GM18867 (cell line): Measurements from ENCODE around the gene OTUB2.

Experiments
- ATAC-seq: cut with Tn5 transposase; IDR thresholded peaks from one replicate; pipeline ENCODE4 v1.9.1; 2021; ENCODE audit warnings: mild to moderate bottlenecking, moderate library complexity; ENCODE audit not compliant: unreplicated experiment

OTUB2 gene

DNA sequence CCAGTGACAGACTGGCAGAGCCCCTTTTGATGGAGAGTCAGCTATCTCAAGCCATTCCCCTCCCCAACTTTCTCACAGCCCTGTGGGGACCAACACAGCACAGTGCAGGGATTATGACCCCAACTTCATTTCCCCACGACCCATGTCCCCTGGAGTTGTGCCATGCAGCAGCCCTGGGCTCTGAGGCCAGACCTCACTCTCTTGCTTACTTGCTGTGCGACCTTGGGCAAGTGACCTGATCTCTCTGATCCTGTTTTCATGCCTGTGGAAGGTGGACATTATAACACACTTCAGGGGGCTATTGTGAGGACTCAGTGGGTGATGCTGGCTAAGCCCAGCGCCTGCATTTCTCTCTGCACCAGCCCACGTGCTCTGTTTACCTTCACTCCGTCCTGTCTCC, 14.1 kb downstream of the OTUB2 start:
- ATAC-seq: no peak

DNA sequence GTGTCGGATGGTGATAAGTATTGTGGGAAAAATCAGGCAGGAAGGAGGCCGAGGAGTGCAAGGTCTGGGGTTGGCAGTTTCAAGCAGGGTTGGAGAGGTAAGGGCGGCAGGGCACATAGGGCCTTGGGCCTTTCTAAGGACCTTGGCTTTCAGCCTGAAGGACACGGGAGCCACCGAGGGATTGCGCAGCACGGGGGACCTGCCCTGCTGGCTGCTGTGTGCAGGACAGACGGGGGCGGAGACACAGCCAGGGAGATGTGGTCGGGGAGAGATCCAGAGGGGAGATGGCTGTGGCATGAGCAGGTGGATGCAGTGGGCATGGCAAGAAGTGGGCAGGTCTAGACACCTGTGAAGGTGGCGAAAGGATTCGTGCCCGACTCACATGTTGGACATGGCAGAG, 14.7 kb downstream of the OTUB2 start:
- no peak for ATAC-seq

DNA sequence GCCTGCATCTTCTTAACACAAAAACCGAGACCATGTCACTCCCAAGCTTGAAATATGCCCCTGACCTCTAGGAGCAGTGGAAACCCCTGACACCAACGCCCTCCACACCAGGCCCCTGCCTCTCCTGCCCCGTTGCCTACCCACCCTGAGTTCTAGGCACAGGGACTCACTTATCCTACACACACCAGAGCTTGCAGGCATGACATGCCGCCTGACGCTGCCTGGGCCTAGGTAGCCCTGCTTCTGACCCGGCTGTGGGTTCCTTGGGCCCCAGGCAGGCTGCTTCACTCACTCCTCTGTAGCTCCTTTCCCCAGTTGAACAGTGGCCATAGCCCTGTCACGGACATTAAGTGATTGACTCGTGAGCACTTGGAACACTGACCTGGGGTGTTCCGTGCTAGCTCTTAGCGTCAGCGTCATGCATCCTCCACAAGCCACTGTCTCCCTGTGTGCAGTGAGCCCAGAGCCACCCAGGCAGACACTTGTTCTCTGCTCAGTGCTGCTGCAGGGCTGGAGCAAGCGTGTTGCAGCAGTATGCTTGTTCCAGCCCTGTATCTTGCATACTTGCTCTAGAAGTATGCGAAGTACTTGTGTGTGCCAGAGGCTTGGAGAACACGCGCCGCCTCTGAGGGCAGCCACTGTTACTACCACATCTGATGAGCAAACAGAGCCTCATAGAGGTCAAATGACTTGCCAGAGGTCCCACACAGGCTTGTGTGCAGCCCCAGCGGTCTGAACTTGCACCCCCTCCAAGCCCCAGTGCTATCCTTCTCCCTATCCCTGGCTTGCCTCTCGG, 15.6 kb downstream of the OTUB2 start:
- ATAC-seq: no peak

DNA sequence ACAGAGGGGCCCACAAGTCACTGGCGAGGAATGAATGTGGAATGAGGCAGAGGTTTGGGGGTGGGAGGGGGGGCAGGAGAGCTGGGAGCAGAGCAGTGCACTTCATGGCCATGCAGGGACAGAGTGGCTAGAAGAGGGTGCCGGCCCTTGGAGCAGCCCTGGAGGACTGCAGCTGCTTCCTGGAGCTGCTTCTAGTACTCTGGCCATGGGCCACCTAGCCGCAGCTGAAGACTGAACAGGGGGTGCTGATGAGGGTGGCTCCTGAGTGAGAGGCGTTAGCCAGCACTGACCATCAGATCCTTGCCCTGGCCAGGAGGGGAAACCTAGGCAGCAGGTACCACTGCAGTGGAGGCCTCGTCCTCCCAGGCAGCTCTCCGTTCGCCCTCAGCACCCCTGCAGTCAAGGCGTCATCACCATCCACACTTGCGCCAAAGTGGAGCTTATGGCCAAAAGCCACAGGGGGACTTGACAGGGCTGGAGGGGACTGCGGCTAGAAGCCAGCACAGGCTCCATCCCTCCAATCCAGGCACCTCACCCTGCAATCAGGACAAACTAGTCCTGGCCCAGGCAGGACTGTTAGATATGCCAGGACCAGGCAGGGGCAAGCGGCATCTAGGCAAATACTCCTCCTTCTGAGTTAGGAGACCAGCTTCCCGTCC, 16.4 kb downstream of the OTUB2 start:
- no peak for ATAC-seq

DNA sequence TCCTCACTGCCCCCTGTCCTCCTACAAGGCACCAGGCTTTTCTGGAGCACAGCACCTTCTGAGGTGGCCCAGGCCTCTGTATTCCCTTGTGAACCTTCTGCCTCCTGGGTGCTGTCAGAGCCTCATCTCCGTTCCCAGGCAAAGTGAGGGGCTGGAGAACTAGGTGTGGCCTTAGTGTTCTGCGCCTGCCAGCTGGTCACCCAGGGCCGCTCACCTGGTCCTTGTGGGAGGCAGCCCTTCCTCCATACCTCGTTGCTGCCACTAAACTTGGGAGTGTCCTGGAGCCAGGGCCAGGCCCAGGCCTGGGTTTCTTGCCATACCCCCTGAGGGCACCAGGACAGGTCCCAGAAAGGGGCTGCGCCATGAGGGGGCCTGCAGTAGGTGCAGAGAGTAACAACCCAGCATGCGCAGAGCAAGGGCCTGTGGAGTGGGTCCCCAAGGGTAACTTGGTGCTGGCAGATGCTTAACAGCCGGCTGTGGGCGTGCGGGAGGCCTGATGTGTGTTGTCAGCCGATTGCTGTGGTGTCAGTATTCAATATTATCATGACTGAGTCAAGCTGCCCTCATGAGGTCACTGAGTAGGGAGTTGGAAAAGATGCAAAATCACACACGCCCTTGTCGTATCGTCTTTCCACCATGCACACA, 17.1 kb downstream of the OTUB2 start:
- no peak for ATAC-seq

DNA sequence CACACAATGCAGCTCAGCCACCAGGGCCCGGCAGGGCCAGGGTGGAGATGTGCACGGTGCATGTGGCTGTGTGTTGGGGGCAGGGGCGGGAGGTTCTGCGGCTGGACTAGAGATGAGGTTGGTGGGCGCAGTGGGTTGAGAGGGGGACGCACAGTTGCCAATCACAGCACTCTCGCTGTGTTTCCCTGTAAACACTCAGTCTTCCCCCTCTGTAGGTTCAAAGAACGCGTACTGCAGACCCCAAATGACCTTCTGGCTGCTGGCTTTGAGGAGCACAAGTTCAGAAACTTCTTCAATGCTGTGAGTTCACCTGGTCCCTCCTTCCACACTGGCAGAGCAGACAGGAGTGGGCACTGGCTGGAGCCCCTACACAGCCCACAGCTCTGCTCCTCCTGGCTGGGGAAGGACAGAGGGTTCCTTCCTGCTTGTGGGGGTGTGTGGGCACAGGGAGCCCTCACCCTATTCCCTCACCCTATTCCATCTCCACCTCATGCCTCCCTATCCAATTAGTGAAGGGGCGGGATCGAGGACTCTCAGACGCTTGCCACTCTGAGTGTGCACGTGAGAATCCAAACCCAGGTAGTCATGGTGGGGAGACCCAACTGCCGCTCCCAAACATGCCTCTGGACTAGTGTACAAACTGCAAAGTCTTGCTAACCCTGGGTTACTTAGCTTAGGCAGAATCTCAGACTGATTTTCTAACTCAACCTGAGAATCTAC, 17.8 kb downstream of the OTUB2 start:
- ATAC-seq: no peak

DNA sequence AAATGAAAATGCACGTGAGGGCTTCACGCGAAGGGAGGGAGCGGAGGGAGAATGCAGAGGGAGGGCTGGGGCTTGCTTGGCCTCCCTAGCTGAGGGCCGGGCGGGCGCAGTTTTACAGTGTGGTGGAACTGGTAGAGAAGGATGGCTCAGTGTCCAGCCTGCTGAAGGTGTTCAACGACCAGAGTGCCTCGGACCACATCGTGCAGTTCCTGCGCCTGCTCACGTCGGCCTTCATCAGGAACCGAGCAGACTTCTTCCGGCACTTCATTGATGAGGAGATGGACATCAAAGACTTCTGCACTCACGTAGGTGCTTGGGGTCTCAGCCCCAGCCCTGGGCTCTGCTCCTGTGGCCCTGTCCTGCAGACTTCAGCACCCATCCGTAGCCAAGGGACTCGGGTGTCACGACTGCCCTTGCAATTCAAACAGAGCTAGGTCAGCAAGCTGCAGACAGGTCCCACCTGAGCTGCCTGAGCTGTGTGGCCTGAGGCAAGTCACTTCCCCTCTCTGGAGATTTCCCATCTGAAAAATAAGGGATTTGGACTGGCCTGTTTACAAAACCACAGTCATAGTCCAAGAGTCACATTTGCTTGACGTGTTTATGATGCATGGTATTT, 18.4 kb downstream of the OTUB2 start:
- no peak for ATAC-seq

DNA sequence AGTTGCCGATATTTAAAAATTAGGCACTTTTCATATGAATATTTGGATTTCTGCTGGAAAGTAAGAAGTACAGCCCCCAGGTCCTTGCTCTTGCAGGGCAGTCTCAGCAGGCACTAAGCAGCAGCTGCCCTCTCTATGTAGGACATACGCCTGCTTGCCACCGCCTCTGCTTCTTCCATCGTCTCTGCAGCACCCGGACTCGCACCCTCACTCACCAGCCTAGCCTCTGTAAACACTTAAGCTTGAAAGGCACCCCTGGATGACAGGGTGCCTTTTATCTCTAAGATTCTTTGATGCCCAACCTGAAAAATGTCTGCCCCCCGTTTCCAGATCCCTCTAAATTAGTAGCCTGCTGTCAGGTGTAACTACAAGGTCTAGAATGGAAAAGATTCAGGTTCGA, 19.0 kb downstream of the OTUB2 start:
- ATAC-seq: no peak

DNA sequence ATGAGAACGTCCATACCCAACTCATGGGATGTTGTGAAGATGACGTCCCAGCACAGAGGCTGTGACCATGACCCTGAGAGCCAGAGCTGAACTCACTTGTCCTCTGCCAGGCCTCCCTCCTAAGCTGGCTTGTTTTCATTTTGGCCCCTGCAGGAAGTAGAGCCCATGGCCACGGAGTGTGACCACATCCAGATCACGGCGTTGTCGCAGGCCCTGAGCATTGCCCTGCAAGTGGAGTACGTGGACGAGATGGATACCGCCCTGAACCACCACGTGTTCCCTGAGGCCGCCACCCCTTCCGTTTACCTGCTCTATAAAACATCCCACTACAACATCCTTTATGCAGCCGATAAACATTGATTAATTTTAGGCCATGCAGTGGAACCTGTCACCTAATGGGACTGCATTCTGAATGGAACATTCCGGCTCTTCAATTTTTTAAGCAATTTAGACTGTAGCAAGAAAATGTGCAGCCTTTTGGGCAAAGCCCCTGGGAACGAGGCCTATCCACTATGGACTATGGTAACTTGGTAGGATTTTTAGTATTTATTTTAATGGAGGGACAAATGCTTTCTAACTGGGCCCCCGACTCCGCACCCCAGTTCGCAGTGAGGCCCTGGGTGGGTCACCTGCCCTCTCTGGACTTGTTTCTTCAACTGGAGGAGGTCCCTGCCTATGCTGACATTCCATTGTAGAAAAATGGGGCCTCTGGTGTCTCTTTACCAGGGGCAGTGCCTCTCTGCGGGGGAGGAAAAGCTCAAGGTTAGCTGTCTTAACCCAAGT, 19.6 kb downstream of the OTUB2 start:
- no peak for ATAC-seq

DNA sequence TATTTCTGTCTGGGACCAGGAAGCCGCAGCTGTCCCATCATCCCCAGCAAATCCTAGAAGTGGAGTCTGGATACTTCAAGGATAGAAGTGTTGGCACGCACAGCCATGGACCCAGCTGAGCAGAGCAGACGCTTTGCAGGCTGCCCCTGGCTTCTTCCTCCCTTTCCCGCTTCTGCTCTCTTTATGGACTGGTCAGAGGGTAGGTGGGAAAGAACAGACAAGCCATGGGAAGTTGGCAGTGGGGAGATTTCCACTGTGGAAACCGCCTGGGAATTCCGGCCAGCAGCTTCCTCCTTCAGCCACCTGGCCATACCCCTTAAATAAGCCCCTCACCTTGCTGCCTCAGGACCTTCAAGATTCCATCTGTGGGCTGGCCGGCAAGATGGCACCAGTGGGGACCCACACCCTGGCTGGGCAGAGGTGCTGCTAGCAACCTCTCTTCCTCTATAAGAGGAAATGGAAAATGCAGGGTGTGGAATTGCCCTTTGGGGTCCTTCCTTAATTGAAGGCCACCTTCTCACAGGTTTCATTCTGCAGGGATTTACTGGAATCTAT, 20.6 kb downstream of the OTUB2 start:
- no peak for ATAC-seq

DNA sequence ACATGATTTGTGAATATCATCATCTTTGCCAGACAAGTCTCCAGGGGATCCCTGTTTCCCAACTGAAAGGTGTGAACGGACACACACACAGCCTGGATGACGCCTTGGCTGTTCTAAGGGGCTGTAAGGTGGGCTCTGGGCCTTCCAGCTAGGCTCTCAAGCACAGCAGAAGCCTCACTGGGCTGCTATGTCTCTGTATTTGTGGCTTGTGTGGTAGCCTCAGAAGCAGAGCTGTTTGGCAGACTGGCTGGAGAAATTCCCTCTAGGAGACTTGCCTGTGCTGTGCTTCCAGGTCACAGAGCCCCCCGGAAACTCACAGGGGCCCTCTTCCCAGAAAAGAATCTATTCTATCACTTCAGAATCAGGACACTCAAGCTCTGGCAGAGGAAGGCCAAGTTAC, 21.4 kb downstream of the OTUB2 start:
- no peak for ATAC-seq

DNA sequence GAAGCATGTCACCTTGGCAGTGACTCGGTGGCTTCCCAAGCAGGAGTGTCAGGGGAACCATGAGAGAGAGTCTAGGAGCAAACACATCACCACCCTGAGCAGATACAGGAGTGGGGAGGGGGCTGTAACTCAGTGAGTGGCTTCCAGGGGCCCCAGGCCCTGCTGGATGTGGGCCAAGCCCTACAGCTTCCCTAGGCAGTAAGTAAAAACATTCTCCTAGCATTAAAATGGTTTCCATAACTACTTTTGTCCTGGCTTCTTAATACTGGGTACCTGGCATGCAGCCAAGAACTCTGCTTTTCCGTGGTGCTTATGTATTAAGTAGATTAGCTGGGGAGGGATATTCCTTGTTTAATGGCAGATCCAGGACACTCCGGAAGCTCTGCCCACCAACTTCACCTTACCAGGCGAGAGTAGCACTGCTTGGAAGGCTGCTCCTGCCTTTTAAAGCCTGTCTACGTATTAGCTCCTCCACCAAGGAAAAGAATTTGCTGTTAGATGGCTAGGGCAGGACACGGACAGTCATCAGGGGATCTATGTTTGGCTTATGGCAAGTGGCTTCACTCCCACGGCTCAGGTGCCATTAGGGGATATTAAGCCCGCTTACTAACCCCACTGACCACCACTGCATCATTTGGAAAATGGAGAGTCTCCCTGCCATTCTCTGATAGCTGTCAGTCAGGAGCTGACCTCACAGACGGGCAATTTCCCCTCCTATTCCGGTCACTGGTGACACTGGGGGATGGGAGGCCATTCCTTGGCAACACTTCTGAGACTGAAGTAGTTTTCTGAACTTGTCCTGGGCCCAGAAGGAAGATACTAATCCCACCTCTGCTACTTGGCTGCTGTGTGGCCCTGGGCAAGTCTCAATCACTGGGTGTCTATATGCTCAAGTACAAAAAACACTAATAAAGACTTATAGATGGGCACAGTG, 22.8 kb downstream of the OTUB2 start:
- no peak for ATAC-seq

DNA sequence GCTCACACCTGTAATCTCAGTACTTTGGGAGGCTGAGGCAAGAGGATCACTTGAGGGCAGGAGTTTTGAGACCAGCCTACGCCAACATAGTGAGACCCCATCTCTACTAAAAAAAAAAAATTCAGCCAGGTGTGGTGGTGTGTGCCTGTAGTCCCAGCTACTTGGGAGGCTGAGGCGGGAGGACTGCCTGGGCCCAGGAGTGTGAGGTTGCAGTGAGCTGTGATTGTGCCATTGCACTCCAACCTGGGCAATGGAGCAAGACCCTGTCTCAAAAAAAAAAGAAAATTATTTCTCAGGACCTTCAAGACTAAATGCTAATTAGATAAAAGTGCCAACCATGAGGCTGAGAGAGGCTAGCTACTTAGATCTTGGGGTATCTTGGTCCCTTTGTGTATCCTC, 23.5 kb downstream of the OTUB2 start:
- no peak for ATAC-seq

DNA sequence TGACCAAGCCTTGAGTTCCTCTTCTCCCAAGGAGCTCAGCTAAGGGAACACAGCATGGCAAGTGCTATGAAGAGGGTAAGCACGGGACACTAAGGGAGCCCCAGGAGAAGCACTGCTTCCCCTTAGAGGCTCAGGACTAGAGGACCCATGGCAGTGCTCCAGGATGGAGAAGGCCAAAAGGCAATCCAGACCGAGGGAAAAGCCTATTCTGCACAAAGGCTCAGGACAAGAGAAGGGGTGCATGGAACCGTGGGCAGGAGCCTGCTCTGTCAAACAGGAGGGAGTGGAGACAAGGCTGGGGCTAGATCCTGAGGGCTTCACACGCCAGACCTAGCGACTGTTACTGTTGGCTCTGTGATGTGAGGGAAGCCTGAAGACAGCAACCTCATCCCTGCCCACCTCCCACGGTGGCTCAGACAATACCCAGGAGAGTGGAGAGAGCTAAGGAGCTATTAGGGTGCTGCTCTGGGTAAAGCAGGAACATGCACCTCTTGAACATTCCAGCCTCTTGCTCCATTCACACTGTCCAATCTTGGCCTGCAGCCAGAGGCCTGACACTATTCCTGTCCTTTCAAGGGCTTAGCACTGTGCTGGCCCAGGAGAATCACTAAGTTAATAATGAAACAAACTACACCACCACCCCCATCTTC, 24.2 kb downstream of the OTUB2 start:
- ATAC-seq: no peak

DNA sequence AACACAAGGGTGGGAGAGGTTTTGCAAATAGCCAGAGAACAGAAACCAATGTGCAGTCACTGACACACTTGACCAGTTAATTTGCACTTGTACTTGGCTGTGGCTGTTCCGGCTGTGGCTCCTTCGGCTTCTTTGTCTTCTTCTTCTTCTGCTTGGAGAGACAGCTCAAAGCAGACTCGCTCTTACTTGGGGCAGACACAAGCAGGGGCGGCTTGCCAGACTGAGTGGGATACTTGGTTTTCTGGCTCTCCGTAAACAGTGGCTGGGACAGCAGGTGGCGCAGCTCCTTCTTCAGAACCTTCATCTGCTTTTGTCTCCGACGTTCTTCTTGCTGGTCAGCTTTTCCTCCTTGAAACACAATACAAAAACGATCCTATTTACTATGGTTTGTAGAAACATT, 25.0 kb downstream of the OTUB2 start:
- ATAC-seq: no peak

DNA sequence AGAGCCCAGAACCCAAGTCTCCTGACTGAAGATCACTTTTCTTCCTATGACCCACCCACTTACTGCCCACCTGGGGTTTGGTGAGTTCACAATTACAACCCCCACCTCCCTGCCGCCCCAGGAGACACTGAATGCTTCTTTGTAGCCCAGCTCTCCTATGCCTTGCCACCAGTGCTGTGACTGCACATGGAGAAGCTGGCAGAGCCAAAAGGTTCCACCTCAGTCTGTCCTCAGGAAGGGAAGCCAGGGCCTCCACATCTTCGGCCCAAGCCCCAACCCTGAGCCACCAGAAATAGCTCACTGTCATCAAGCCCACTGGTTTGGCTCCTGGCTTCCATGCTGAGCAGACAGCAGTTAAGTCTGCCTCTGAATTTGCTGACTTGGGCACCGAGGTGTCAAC, 25.6 kb downstream of the OTUB2 start:
- no peak for ATAC-seq

DNA sequence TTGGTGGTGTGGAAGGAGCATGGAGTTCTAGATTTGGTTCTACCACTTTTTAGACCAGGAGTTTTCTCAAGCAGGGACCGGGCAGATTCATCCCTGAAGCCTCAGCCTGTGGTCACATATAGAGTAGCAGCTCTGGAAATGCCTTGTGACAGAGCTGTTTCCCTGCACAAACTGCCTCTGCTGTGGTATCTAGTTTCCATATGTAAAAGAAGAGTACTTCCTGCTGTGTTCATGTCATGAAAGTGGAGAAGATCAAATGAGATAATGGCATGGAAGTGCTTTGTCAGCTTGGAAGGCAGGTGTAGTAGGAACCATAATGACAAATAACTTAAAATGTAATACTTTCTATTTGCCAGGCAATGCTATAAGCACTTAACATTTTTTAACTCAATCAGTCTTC, 26.1 kb downstream of the OTUB2 start:
- ATAC-seq: no peak

DNA sequence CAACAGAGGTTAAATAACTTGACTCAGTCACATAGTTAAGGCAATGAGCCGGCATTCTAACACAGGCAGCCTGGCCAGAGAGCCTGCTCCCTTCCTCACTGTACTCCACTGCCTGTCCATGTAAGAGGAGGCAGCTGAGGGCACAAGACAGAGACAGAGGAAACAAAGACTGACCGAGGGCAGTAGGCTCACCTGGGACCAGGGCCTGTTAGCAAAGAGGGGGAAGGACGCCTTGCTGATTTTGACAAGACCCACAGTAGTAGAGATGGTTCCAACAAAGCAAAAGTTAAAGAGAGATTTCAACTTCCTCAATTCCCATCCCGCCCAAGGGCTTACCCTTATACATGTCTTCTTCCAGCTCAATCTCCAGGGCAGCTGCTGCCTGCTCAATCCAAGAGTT, 26.5 kb downstream of the OTUB2 start:
- no peak for ATAC-seq
